Renal pelvis (tissue), 4 donors: ENCODE data around the gene WDR4. TPM values are rescaled to one million over a fixed set of nuclear protein-coding genes. Genes with fewer than 3 reads are reported as not detected.
"Not testable (repeated sequence)": the region's sequence is repeated elsewhere in the genome, so short reads cannot be mapped to it uniquely, and the experiment has no call there.

Experiments
- DNase-seq: peaks from one replicate; pipeline ENCODE4 v3.0.0-alpha.2; 2013
- polyA plus RNA-seq, 3 donors: library from polyadenylated mRNA; unstranded; fragments of 120-200 nt; gene quantifications; one replicate each; pipeline ENCODE4 v1.2.1, GENCODE V29; 2013; ENCODE audit not compliant: insufficient read length in 3 of 3

WDR4 gene
- polyA plus RNA-seq, 3 donors: 12.0 to 17.5 (median 13.9) TPM

DNA sequence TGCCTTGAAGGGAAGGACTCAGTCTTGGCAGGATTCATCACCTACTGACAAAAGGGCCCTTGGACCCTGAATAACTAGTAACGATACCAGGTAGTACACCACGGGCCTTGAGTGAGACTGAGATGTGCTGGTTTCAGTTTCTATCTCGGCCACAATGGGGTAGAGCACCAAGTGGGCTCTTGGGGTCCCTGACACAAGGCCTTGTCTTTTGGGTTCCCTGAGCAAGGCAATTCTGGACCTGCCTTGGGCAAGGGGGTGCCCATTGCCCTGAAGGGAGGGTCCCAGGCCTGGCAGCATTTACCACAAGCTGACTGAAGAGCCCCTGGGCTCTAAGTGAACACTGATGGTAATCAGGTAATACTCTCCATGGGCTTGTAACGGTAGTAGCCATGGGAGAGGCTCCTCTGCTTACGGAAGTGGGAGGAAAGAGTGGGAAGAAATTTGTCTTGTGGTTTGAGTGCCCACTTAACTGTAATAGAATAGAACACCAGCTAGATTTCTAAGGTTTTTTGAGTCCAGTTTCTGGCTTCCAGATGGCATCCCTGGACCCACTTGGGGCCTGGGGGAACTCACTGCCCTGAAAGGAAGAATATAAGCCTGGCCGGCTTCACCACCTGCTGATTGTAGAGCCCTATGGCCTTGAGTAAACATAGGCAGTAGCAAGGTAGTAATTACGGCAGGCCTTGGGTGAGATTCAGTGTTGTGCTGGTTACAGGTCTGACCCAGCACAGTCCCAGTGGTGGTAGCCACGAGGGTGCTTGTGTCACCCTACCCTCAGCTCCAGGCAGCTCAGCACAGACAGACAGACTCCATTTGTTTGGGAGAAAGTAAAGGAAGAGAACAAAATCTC is 58.5 kb downstream of the WDR4 start:
- DNase-seq: no peak

DNA sequence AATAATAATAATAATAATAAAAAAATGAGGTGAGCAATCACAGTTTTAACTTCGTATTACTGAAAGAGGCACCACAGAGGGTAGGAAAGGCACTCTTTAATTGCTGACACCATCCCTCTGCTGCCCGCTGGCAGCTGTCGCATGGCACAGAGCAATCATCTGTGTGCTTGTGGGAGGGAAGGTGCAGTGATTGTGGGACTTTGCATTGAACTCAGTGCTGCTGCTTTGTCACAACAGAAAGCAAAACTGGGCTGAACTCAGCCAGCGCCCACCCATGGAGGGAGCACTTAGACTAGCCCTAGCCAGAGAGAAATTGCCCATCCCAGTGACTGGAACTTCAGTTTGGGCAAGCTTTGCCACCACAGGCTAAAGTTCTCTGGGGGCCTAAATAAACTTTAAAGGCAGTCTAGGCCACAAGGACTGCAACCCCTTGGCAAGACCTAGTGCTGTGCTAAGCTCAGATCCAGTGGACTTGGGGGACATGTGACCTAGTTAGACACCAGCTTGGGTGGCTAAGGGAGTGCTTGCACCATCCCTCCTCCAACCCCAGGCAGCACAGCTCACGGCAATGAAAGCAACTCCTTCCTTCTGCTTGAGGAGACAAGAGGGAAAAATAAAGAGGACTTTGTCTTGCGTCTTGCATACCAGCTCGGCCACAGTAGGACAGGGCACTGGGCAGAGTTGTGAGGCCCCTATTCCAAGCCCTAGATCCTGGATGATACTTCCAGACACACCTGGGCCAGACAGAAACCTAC is 59.3 kb downstream of the WDR4 start:
- DNase-seq: no peak

DNA sequence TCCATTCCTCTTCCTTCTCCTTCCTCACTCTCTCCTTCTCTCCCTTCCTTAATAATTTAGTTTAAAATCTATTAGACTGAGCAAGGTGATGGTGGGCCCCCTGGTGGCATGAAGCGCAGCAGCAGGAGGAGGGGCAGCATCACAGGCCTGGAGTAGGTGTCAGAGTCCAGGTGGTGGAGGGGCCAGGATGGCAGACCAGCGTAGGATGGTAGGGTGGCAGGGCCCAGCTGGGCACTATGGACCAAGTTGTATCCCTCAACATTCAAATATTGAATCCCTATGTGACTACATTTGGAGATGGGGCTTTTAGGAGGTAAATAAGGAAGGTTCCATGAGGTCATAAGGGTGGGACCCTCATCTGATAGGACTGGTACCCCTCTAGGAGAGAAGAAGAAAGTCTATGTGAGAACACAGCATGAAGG is 61.0 kb downstream of the WDR4 start:
- DNase-seq: peak; percentile 22

DNA sequence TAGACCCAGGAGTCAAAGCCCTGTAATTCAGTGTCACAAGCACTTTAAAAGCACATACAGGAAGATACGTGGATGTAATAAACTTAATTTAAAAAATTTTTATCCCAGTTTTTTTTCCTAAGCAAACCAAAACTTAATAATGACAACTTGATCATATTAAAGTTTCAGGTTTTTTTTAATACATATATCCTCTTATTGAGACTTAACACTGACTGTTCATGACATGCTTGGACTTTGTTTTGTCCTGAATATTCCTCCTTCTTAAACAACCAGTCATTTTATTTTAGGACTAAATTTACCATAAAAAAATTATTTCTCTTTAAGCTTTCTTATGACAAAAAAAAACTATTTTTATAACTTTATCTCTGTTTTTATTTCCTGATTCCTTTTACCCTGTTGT is 64.1 kb downstream of the WDR4 start:
- DNase-seq: no peak

DNA sequence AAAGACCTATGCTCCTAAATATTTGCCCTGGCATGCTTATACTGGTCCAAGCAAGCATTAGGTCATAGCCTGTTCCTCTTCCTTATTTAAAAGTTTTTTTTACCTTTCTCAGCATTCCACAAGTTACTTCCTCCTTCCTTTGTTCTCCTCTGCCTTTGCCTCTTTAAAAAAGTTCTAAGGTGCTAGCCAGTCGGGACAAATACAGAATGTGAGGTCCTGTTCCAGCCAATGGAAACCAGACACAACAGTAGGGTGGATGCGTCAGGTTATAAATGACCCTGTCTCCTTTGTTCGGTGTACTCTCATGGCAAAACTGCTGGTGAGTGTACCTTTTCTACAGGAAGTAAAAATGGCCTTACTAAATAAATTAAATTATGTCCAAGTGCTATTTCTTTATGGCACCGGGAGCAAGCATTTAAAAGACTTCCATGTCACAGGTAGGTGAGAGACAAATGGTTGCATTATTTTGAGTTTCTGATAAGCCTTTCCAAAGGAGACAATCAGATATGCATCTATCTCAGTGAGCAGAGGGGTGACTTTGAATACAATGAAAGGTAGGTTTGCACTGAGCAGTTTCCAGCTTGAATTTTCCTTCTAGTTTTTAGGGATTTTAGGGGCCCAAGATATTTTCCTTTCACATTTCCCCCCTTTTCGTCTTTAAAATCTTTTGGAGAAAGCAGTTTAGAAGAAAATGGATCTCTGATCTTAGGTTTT is 66.7 kb downstream of the WDR4 start:
- DNase-seq: not testable (repeated sequence)

DNA sequence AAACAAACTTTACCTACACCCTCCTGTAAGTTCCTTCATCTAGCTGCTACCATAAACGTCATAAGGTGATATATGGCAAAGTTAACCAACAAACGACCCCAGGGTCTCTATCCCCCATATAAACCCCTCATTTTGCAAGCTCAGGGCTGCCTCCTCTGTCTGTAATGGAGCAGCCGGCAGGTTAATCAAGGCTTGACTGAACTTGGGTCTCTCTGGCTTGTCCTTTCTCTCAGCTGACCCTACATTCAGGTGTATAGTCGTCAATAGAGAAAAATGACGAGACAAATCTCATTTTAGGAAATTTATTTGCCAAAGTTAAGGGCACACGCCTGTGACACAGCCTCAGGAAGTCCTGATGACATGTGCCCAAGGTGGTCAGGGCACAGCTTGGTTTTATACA is 67.4 kb downstream of the WDR4 start:
- DNase-seq: no peak

DNA sequence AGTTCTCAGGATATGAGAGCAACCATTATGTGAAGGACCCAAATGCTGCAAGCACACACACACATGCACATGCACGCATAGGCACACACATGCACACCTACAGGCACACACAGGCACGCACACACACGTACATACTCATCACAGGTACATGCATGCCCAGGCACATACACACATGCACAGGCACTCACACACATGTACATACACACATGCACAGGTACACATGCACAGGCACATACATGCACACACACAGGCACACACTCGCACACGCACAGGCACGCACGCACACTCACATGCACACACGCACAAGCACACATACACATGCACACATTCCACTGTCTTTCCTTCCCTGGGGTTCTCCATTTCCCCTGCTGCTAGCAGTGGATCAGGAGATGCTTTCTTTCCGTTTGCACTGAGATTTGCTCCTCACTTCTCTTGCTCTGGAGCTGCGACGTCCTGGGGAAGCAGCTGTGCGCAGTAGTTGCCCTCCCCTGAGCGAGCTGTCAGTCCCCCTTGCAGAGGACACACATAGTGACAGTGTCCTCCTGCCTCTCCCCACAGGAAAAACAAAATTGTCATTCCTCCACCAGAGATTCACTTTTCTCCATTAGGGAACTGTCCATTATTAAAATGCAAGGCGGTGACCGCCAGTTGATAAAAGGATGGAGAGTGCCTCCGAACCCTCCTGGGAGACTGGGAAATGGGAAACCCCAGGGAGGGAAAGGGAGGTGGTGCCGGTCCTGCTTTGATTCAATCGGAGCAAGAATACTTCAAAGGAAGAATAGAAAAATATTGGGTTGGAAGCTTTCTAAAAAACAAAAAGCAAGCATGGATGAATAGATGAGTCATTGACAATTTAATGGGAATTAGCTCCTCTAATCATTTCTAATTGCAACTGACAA is 69.5 kb downstream of the WDR4 start:
- no peak for DNase-seq

DNA sequence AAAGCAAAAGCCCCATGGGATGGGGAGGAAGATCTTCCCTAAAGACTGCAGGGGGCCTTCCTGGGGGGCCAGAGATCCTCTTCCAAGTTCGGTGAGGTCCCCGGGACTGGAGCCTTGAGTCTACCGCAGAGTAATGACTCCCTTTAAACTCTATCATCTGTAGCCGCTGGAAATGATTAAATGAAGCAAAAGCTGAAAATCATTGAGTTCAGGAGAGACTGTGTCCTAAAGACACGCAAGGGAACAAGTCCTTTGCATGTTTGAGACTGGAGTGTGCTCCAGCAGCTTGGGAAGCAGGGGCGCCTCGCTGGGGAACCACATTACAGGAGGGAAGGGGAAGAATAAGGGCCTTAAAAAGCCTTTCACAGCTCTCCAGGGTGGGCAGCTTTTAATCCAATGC is 70.2 kb downstream of the WDR4 start:
- DNase-seq: no peak

DNA sequence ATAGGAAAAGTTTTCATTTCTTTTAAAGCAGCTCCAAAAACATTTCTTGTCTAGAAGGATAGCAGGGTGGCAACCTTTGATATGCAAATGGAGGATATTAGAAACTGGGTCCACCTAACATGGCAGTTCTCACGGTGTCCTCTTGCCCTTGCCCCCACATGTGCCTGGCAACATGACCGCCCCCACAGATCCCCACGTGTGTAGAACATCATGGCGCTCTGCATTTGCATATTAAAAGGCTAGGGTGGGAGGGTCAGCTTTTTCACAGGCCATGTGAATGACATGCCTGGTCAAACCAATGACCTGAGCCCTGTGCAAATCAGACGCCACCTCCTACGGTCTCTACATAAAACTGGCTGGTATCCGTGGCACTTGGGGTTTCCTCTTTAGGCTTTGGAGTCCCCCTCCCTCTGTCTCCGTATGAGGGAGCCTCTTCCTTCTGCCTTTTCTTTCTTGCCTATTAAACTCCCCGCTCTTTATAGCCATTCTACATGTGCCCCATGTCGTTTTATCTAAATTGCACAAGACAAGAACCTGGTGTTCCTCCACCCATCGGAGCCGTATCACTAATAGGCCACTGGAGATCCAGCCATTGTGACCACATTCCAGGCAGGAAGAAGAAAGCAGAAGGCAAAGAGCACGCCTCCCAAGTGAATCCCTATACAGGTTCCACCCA is 71.3 kb downstream of the WDR4 start:
- DNase-seq: no peak

DNA sequence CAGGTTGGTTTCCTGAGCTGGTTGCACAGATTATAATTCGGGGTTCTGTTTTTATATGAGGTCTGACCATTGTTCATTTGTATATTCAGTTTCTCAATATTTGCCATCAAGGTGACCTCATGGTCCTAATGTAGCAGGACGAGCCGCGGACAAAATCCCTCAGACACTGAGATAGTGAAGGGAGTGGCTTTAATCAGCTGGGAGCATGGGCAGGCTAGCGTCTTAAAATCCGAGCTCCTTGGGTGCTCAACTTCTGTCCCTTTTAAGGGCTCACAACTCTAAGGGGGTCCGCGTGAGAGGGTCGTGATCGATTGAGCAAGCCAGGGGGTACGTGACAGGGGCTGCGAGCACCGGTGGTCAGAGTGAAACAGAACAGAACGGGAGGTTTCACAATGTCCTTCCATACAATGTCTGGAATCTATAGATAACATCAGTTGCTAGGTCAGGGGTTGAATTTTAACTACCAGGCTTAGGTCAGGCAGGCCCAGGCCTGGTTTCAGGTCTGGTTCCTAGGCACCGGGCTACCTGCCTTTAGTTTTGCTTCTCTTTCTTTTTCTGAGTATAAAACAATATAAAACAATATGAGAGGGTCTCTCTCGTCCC is 71.9 kb downstream of the WDR4 start:
- DNase-seq: not testable (repeated sequence)

DNA sequence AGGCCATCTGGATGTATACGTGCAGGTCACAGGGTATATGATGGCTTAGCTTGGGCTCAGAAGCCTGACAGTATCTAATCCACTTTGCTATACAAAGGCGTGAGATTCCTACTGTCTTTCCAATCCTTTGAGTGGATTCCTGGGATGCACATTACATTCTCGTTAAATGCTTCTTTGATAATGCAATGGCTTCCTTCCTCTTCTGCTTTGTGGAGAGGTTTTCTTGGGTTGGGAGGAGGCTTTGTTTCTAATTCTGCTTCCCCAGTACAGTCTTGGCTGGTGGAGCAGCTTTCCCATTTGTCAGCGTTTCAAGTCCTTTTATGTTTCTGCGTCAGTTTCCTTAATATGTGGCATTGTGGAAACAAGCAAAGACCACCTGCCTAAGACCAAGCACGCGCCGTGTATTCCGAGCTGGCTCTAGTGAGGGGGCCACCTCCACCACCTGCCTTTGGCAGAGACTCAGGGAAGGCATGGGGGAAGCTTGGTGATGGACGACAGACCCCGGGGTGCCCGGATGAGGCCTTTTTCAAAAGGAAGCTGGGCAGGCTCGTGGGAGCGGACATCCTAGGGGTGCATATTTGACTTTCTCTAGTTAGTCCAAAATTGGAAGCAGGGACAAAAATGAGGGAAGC is 72.7 kb downstream of the WDR4 start:
- DNase-seq: no peak

DNA sequence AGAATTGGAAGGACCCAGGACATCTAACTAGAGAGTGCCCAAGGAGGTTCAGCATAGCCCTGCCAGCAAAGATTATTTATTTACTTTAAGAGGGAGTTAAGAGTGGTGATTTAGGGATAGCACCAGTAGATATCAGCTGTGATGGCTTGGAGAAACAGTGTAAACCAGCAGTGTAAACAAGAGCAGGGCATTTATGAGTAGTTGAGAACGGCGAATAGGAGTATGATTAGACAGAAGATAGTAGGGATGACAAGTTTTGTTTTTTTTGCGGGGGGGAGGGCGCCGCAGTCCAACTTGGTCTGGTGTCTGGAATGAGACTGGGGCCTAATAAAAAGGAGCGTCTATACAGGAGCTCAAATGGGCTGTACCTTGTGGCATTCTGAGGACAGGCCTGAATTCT is 77.7 kb downstream of the WDR4 start:
- not testable (repeated sequence) for DNase-seq

DNA sequence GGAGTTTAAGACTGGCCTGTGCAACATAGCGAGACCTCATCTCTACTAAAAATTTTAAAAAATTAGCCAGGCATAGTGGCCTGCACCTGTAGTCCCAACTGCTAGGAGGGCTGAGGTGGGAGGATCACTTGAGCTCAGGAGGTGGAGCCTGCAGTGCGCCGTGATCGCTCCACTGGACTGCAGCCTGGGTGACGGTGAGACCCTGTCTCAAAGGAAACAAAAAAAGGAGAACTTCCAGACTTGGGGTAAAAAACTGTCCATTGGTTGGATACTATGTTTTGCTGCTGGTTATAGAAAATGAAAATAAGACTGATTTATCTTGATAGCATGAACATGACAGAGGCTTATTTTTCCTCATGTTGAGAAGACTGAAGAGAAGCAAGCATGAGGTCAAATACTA is 79.4 kb downstream of the WDR4 start:
- no peak for DNase-seq

DNA sequence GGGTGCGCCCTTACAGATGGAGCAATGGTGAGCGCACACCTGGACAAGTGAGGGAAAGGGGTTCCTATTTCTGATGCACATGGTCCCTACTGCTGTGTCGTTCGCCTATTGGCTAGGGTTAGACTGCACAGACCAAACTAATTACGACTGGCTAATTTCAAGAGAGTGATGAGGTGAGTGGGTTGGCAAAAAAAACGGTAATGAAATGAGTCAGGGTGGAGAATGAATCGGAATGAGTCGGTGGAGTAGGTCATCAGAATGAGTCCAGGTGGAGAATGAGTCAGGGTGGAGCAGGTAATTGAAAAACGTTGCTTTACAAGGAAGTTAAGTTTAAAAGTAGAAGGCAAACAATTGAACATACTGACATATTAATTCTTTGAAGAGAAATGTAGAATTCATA is 79.8 kb downstream of the WDR4 start:
- no peak for DNase-seq

Other genes starting within 250 kb of the WDR4 start
- 10 to 100 TPM; 37.3 to 45.5 (median 44.0) TPM for gene PDE9A, start 225.9 kb downstream of the WDR4 start, polyA plus RNA-seq
- 10 to 100 TPM; 32.5 to 52.6 (median 51.1) TPM for gene NDUFV3, start 13.8 kb upstream of the WDR4 start, polyA plus RNA-seq
- 1 to 10 TPM in 1 of 3 donors, under 1 TPM in 2; 0.20 to 2.4 (median 0.92) TPM for gene ERVH48-1, start 46.1 kb upstream of the WDR4 start, polyA plus RNA-seq
- gene PKNOX1, start 95.0 kb upstream of the WDR4 start, polyA plus RNA-seq: 10 to 100 TPM; 24.9 to 30.2 (median 28.8) TPM
- gene CBS, start 196.3 kb upstream of the WDR4 start, polyA plus RNA-seq: 10 to 100 TPM; 12.0 to 56.1 (median 55.5) TPM
- gene U2AF1, start 228.0 kb upstream of the WDR4 start, polyA plus RNA-seq: 10 to 100 TPM; 24.8 to 55.3 (median 55.2) TPM